NCI-H128 (cell line): ENCODE results near the gene YBEY.
"Not testable (repeated sequence)": the region's sequence is repeated elsewhere in the genome, so short reads cannot be mapped to it uniquely, and the experiment has no call there.

Experiments
- DNase-seq: peaks from one replicate; lab custom pipeline; 2025; ENCODE audit not compliant: unreplicated experiment; lab: John Stamatoyannopoulos, UW

The YBEY gene

DNA sequence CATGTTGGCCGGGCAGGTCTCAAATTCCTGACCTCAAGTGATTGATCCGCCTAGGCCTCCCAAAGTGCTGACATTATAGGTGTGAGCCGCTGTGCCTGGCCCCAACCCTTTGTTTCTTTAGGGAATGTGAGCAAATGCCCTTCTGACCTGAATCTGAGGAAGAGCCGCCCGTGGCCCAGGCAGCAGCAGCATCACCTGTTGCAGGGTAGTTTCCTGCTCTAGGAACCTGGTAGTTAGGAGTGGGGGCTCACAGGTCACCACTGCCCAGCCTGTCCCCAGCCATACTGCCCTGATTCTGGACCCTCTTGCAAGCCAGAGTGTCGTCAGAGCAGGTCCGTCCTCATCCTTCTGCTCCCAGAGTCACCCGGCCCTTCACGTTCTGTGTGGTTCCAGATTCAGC is 13.0 kb downstream of the YBEY start:
- no peak for DNase-seq

DNA sequence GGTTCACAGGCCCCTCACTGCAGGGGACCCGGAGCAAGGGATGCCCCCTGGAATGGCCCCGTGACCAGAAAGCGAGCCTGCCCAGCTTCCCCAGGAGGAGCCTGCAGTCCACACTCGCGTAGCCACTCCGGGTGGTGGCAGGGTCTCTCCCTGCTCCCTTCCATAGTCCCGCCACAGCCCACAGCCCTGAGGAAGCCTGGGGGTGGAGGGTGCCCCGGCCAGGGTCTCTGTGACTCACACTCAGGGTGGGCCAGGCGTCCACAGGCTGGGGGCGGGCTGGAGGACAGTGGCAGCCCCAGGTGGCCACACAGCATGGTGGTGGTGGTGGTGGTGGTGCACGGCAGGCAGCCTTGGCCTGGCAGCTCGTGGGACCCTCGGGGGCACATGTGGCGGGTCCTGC is 15.6 kb downstream of the YBEY start:
- no peak for DNase-seq

DNA sequence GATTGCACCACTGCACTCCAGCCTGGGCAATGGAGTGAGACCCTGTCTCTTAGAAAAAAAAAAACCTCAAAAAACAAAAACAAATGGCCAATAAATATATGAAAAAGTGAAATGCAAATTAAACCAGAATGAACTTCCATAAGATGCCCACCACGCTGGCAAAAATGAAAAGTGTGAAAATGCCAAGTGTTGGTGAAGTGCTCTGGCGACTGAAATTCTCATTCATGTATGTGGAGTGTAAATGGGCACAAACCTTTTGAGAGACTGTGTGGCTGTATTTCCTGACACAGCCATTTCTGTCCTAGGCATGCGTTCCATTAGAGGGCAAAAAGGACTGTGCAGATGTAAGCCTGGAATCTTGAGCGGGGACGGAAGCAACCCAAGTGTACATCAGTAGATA is 18.3 kb downstream of the YBEY start:
- DNase-seq: no peak

DNA sequence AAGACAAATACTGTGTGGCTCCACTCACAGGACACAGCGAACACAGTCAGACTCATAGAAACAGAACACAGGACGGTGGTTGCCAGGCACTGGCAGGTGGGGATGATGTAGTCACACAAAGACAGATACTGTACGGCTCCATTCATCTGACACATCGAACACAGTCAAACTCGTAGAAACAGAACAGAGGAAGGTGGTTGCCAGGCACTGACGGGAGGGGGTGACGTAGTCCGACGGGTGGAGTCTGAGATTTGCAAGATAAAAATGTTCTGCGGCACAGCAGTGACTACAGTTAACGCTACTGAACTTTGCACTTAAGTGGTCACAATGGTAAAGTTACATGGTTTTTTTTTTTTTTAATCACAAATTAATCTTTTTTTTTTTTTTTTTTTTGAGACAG is 18.8 kb downstream of the YBEY start:
- DNase-seq: no peak

DNA sequence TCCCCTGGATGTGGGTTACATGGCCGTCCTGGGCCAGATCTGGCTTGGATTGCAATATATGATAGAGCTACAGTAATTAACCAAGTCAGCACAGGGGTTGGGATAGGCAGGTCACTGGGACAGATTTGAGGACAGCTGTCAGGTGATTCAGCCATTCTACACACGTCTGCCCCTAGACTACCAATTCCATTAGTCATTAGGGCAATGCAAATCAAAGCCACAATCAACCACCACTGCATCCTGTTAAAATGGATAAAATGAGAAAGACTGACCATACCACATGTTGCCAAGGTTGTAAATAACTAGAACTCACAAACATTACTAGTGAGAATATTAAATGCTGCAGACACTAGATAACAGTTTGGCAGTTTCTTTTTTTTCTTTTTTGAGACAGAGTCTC is 21.5 kb downstream of the YBEY start:
- no peak for DNase-seq

DNA sequence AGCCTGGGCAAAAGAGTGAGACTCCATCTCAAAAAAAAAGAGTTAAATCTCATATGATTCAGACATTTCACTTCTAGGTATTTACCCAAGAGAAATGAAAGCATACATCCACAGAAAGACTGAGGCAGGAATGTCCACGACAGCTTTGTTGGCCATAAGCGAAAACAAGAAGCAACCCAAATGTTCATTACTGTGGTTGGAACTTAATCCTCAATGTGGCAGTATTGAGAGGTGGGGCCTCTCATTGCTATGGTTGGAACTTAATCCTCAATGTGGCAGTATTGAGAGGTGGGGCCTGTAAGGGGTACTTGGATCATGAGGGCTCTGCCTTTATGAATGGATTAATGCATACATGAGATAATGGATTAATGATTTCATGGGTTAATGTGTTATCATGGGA is 22.3 kb downstream of the YBEY start:
- no peak for DNase-seq

DNA sequence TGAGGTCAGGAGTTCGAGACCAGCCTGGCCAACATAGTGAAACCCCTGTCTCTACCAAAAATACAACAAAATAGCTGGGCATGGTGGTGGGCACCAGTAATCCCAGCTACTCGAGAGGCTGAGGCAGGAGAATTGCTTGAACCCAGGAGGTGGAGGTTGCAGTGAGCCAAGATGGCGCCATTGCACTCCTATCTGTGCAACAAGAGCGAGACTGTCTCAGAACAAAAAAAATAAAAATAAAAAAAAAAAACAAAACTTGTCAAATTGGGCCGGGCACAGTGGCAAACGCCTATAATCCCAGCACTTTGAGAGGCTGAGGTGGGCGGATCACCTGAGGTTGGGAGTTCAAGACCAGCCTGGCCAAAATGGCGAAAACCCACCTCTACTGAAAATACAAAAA is 24.1 kb downstream of the YBEY start:
- DNase-seq: not testable (repeated sequence)

DNA sequence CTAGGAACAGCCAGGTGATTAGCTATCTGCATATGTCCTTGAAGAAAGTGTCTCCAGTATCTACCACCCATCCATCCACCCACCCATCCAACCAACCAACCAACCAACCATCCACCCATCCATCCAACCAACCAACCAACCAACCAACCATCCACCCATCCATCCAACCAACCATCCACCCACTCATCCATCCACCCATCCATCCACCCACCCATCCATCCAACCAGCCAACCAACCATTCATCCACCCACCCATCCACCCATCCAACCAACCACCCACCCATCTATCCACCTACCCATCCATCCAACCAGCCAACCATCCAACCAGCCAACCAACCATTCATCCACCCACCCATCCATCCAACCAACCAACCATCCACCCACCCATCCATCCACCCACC is 25.4 kb downstream of the YBEY start:
- DNase-seq: no peak

DNA sequence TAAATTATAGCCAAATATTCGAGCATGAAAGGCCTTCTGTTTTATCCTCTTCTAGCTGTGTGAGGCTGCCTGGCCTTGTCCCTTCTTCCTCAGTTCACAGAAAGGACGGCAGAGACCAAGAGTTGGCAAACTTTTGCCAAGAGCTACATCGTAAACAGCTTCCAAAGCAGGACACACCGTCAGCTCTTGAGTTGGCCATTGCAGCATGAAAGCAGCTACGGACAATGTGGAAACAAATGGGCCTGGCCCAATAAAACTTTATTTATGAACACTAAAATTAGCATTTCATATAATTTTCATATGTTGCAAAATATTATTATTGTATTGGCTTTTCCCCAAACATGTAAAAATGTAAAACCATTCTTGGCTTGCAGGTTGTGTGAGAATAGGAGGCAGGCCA is 26.8 kb downstream of the YBEY start:
- DNase-seq: no peak

DNA sequence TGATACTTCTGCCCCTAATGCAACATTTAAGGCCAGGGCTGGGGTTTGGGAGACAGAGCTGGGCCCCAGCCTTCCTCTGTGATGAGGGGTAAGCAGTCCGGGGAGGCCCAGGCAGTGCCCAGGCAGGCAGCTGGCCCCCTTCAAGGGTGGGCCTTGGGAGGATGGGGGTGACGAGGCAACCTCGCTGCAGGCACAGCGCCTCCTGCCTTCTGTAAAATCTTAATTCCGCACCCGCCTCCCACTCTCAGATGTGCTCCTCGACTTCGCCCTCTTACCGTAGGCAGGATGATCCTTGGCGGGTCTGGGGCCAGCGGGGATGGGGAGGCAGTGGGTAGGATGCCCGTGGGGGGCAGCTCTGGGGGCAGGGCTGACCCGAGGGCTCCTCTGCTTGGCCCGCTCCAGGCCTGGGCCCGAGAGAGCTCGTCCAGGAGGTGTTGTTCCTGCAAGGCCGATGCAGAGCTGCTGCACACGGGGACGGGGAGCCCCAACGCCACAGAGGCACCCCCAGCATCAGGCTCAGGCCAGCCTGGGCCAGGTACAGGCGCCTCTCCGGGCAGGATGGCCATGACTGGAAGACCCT is 28.4 kb downstream of the YBEY start:
- no peak for DNase-seq

DNA sequence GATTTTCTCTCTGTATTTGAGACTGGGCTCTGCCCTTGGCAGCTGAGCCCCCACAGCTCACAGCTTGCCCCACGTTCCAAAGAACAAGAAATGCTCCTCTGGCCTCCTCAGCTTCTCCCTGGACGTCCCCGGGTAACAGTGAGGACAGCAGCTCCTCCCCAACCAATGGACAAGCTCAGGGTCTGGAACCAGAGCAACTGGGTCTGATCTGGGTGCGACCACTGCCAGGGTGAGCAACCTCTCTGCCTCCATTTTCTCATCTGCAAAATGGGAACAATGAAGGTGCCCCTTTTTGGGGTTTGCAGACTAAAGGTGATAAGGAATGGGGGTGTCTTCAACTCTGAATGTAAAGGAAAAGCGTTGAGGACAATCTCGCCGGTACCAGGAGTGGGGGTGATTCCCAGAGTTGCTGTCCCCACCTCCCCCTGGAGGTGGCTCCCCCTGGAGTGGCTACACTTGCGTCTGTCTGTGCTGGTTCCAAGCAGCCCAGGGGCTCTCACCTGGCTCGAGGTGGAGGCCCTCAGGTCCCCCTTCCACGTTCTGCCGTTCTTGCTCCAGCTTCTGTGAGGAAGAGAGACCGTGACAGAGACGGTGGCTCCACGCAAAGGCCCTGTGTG is 30.7 kb downstream of the YBEY start:
- no peak for DNase-seq

DNA sequence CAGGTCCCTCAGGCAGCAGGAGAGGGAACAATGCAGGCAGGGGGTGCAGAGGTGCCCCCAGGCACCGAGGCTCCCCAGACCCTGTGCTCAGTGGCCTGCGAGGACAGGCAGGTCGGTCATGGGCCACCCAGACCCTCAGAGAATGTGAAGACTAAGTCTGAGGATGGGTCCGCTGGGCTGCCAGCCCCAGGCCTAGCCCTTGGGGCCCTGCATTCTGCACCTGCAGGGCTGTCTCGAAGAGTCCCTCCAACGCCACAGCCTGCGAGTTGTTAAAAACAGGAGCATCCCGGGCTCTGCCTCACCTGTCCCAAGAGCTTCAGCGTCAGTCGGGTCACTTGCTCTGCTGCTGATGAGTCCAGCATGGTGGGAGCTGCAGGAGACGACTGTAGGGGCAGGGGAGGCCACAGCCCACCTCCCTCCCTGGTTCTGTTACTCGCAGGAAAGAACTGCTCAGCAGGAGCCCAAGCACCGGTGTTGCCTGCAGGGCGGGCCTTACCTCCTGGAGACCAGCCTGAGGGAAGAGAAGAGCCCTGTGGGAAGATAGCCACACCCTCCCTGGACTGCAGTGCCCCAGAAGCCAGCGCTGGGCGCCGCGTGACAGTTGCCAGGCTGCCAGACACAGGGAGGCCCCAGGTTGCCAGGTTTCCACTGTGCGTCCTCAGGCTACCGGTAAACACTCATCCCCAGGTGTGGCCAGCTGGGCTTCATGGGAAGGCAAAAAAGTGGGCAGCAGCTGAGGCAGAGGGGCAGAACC is 31.7 kb downstream of the YBEY start:
- peak; percentile 70 for DNase-seq

DNA sequence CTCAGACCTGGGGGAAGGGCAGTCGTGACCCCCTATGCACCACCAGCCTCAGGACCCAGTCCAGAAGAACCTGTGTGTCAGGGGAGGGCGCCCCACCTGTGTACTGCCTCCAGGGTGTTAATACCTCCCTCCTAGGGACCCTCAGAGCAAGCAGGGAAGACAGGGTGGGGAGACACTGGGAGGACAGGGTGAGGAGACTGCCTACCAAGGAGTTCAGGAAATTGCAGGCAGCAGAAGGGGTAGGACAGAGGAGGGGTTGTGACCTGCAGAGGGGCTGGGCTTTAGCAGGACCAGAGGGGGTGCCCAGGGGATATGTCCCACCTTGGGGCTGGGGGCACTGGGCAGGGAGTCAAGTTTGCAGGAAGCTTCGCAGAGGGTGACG is 32.3 kb downstream of the YBEY start:
- DNase-seq: no peak

DNA sequence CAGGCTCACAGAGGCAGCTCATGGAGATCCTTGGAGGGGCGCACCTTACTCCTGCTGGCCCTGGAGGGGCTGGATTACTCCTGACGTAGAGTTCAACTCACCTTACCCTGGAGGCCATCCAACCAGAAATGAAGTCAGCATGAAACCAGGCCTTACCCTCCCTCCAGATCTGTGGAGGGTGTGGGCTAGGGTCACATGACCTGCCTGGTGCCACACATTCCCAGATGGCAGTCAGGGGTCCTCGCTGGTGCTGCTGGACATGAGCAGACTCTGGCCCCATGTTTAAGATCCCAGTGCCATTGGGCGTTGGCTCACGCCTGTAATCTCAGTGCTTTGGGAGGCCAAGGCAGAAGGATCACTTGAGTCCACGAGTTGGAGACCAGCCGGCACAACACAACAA is 33.0 kb downstream of the YBEY start:
- DNase-seq: no peak

DNA sequence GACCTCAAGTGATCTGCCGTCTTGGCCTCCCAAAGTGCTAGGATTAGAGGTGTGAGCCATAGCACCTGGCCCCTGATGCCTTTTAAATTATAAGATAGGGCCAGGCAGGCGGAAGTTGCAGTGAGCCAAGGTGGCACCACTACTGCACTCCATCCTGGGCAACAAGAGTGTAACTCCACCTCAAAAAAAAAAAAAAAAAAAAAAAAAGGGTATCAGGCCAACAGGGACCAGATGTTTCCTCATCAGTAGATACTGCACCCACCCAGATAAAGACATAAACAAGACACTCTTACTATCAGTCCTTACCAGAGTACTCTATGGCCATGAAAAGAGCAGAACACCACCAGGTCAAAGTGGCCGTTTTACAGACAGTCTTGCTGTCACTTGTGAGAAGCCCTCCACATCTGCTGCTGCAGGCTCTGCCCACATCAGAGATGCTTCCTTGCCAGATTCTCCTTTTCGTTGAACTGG is 34.2 kb downstream of the YBEY start:
- no peak for DNase-seq

DNA sequence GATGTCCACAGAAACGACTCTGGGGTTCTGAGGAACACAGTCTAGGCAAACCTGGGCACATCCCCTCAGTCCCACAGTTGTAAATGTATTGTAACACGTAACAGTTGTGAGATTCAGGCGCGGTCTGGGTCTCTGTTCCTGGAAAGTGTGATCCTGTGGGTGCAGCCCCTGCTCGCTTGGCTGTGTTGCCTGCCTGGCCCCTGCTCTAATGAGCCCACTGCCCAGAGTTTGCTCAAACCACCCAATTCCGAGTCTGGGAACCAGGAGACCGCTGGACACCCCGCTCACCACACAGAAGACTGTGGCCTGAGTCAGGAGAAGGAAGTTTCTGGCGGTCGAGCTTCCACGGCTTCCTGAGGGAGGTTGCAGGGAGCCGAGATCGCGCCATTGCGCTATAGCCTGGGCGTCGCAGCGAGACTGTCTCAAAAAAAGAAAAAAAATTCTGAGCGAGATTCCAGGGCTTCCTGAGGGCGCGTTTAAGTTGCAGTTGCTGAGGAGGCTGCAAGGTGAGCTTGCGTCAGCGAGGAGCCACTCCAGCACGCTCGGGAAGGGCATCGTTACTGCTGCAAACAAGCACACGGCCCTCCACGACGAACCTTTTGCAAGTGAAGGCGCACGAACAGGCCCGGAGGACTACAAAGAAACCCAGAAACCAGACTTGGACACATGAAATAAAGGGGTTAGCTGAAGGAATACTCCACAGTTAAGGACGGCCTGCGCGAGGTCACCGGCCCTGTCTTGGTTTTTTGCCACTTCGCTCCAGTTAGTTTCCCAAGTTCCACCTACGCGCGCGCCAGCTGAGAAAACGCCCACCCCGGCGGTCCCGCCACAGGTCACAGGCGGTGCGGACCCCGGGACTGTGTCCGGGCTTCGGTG is 36.4 kb downstream of the YBEY start:
- DNase-seq: no peak

DNA sequence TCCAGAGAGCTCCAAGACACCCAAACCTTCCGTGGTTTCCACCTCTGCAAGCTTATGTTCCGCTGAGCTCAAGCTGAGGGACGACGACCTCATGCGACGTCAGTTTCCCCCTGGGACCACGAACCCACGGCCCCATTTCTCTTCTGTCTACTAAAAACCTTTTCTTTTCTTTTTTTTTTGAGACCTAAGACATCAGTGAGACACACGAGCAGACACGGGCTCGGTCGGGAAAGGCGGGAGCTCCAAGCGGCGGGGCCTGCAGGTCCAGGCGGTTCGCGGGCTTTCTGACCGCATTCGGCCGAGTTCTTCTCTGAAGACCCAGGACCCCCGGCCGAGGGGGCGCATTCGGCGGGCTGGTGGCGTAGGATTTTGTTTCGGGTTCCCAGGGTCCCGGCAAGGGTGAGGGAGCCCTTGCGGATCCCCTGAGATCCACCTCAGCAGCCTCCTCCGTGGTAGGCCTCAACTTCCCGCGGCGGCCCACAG is 37.1 kb downstream of the YBEY start:
- no peak for DNase-seq

DNA sequence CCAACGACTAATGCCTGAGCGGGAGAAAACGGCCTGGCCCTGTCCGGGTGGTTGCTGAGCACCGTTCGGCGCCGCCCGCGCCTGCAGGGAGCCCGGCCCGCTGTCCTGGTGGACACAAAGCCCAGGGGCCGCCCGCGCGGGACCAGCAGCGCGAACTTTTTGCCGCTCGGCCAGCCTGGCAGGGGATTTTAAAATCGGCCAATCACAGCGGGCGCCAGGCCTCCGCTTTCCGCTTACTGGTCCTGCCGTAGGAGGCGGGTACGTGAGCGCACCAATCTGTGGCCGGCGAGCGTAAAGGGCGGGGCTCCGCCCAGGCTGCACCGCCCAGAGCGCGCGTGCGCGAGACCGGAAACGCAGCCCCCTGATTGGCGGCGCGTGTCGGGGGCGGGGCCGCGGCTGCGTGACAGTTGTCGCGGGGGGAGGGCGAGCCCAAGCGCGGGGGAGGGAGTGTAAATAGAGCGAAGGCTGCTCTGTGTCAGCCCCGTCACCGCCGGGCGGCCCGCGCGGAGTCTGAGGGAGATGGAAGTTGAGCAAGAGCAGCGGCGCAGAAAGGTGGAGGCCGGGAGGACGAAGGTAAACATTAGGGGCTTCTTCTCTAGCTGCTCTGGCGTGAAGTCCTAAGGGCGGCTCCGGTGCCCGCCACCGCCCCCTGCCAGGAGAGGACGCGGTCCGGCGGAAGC is 37.7 kb downstream of the YBEY start, which contains the start of the genes C21orf58 and PCNT:
C21orf58 (minus strand) TSS at position 161 of the 680 bp plus-strand sequence. CDS start 1,132 bp downstream, outside the sequence.
PCNT (plus strand) TSS at position 447 of the 680 bp plus-strand sequence; CDS start at position 520, 73 bp downstream.
- peak; percentile 96 for DNase-seq

DNA sequence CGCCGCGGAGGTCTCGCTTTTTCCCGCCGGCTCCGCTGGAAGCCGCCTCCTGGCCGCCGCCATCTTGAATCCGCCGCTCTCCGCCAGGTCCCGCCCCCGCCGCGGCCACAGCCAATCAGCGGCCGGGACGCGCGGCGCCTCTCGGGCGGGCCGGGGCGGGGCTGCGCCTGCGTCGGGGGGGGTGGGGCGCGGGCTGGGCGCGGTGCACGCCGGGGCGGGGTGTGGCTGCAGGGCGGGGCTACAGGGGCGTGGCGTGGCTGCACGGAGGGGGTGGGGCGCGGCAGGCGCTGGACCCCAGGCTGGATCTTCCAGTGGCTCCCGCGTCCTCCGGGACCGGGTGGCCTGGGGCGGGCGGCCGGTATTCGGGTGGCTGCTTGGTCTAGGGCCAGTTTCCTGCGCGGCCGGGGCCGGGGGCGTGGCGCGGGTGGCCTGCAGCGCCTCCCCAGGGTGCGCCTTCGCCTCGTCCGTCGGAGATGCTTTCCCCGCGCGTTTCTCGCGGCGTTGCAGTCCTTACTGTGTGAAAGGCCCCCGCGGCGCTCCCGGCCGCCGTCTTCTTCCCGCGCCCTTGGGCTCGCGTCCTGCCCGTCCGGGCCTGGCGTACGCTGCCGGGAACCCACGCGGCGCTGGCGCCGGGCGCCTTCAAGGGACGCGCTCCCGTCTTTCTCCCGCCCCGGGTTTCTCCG is 38.4 kb downstream of the YBEY start:
- DNase-seq: peak; percentile 60
